Heart left ventricle (tissue), 13 donors: ENCODE measurements around the gene ISY1.

Experiments
- CTCF ChIP-seq, 12 donors: fragments of 200-600 bp; sonication (generic) in 4 of 12; IDR thresholded peaks; one replicate each; pipeline versions ENCODE4 v1.5.0 to v1.8.0; 2018 to 2022; ENCODE audit warnings: antibody characterized with exemption in 12 of 12, mild to moderate bottlenecking in 5 of 12
- POLR2A ChIP-seq, 2 donors: fragments of 450-650 bp; IDR thresholded peaks; one replicate each; pipeline ENCODE4 v1.6.1; 2017; ENCODE audit warnings: antibody characterized with exemption in 2 of 2, mild to moderate bottlenecking in 2 of 2, moderate library complexity in 2 of 2
- donor health status: ischemic (EF 13 %, LVEDD 7.1; RV severe dilation, severe dysfunction).
- donor health status: DM: no; HTN: yes; CAD: no.
- donor health status: DM: no; HTN: no; CAD: no.
- donor health status: ischemic (EF 25% LVEDD 6.9; RV normal size, moderate dysfunction).
- donor health status: ischemic (EF 25% LVEDD 5.7; RV mildly dilated, moderate dysfunction).
- donor health status: ischemic (EF 35%, LVEDD 5.7; RV mildly dilated, moderate dysfunction).
- donor health status: nonischemic (EF 11% LVEDD 7.7; RV severe dilation, severe dysfunction).
- donor health status: DM: yes; HTN: yes; CAD: no.
- donor health status: PGD.
- donor health status: ischemic (EF 29% LVEDD 5.4; RV normal size, mild dysfunction).
- donor health status: nonischemic (EF 23%, LVEDD 6.1; RV moderate dilation, normal function).

- TF ChIP-seq CTCF (IDR thresholded peaks at IDR 0.05) (no peak), POLR2A (IDR thresholded peaks at IDR 0.05) (no peak)
Measured at GRCh38 chr3:129126726-129127280, 34.1 kb downstream of the ISY1 start.
